Measurements from ENCODE around the gene CHD1. TPM values are rescaled to one million over a fixed set of nuclear protein-coding genes. Genes with fewer than 3 reads are reported as not detected.

Gene CHD1
- total RNA-seq, 6 donors from 2014 or later: 23.0 to 95.5 (median 42.0) TPM

DNA sequence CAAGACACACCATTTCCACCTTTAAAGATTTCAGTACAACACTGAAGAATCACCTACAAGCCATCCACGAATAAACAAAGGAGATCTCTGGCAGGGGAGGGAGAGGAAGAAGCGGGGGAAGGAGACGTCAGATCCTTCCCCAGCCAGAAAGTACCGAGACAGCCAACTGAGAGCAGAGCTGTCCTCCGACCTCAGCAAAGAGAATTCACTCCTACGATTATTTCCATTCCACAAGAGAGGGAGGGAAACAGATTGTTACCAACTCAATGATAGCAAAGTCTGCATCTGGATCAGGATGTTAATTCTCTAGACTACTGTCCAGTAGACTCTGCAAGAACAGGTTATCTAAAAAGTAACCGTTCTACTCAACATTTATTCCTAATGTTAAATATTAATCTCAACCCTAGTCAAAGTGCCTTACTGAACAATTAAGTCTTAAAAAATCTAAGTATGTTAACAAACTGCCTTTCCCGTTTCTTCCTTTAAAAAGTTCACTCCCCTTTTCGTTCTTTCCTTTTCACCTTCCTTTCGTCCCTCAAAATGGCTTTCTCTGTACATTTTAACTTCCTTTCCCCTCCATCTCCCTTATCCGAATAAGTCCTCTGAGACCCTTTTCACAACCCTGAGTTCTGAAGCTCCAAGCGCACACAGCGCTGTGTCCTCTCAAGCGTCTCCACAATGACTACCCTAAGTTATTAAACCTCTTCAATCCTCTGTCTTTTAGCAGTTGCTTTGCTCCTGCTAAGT is 1.4 kb downstream of the CHD1 start:
- peaks cover 0 to 34% (median 17%) of the 10 kb centered on the region in 4 donors for H3K36me3 ChIP-seq
- DNase-seq (peak in 1 of 2 donors; percentile 71), ATAC-seq (ENCODE audit: low FRiP score in 2 of 2) (peak in 1 of 2 donors; percentile 16)
- peak overlapping the region; percentile 98 to 100 (median 100) for H3K27ac ChIP-seq
- 1% methylated on average over 14 of the region's 14 CpGs for WGBS, 2 donors
- no peaks in the 10 kb centered on the region for H3K27me3 ChIP-seq
- TF ChIP-seq, protein P1, sequence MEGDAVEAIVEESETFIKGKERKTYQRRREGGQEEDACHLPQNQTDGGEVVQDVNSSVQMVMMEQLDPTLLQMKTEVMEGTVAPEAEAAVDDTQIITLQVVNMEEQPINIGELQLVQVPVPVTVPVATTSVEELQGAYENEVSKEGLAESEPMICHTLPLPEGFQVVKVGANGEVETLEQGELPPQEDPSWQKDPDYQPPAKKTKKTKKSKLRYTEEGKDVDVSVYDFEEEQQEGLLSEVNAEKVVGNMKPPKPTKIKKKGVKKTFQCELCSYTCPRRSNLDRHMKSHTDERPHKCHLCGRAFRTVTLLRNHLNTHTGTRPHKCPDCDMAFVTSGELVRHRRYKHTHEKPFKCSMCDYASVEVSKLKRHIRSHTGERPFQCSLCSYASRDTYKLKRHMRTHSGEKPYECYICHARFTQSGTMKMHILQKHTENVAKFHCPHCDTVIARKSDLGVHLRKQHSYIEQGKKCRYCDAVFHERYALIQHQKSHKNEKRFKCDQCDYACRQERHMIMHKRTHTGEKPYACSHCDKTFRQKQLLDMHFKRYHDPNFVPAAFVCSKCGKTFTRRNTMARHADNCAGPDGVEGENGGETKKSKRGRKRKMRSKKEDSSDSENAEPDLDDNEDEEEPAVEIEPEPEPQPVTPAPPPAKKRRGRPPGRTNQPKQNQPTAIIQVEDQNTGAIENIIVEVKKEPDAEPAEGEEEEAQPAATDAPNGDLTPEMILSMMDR (IDR thresholded peaks at IDR 0.05): no peak
- TF ChIP-seq POLR2A (IDR thresholded peaks at IDR 0.05) (peak in 2 of 4 donors; percentile 72 to 79), POLR2AphosphoS5 (IDR thresholded peaks at IDR 0.05) (peak; percentile 64 to 89), EP300 (IDR thresholded peaks at IDR 0.05) (no peak)
- H3K4me1 ChIP-seq: peaks cover 20 to 42% (median 24%) of the 10 kb centered on the region in 4 donors
- no peaks in the 10 kb centered on the region for H3K9me3 ChIP-seq
- H3K4me3 ChIP-seq: peak overlapping the region; percentile 58 to 87 (median 80)

DNA sequence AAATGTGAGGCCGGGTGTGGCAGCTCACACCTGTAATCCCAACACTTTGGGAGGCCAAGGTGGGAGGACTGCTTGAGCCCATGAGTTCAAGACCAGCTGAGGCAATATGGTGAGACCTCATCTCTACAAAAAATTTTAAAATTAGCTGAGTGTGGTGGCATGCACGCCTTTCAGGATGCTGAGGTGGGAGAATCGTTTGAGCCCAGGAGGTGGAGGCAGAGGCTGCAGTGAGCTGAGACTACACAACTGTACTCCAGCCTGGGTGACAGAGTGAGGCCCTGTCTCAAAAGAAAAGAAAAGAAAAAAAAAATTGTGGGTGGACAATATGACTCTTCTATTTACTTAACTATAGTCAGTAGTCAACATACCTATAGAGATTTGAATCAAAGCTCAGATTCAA is 4.8 kb downstream of the CHD1 start:
- no peaks in the 10 kb centered on the region for H3K9me3 ChIP-seq

DNA sequence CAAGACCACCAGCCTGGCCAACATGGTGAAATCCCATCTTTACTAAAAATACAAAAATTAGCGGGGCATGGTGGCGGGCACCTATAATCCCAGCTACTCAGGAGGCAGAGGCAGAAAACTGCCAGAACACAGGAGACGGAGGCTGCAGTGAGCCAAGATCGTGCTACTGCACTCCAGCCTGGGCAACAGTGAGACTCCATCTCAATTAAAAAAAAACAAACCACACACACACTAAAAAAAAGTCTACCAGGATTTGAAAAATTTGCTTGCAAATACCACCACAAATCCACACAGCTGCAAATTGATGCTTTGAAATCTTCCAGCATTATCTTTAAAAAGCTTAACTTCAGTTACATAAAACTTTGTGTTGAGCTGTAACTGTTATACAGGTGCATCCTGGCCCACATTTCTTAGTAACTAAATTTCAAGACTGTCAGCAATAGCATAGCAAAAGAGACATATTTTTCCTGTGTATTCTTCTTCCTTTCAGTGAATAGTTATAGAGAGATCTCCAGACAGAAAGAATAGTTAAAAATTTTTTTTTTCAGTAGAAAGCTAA is 6.8 kb downstream of the CHD1 start:
- TF ChIP-seq POLR2AphosphoS5 (IDR thresholded peaks at IDR 0.05) (no peak), EP300 (IDR thresholded peaks at IDR 0.05) (no peak), POLR2A (IDR thresholded peaks at IDR 0.05) (no peak)
- TF ChIP-seq, protein P1 (IDR thresholded peaks at IDR 0.05): no peak
- no peak overlapping the region for H3K4me3 ChIP-seq
- ATAC-seq (ENCODE audit: low FRiP score in 2 of 2) (no peak), DNase-seq (no peak)
- H3K27ac ChIP-seq: no peak overlapping the region
- no peaks in the 10 kb centered on the region for H3K9me3 ChIP-seq
- 90 to 98% methylated on average over 4 of the region's 4 CpGs for WGBS, 2 donors
- peaks cover 9 to 35% (median 20%) of the 10 kb centered on the region in 4 donors for H3K4me1 ChIP-seq
- H3K27me3 ChIP-seq: no peaks in the 10 kb centered on the region
- peaks cover 2 to 72% (median 27%) of the 10 kb centered on the region in 4 donors for H3K36me3 ChIP-seq

More for the DNA sequence above, 4.8 kb downstream of the CHD1 start:
- DNase-seq (no peak), ATAC-seq (ENCODE audit: low FRiP score in 2 of 2) (no peak)
- Histone ChIP-seq H3K36me3 (peaks cover 2 to 66% (median 25%) of the 10 kb centered on the region in 4 donors), H3K27me3 (no peaks in the 10 kb centered on the region), H3K27ac (no peak overlapping the region), H3K4me3 (no peak overlapping the region), H3K4me1 (peaks cover 9 to 28% (median 23%) of the 10 kb centered on the region in 4 donors)
- WGBS, 2 donors: 82 to 85% methylated on average over 3 of the region's 3 CpGs
- TF ChIP-seq, protein P1 (IDR thresholded peaks at IDR 0.05): no peak
- TF ChIP-seq POLR2A (IDR thresholded peaks at IDR 0.05): no peak
- no peak for TF ChIP-seq EP300 (IDR thresholded peaks at IDR 0.05)
- no peak for TF ChIP-seq POLR2AphosphoS5 (IDR thresholded peaks at IDR 0.05)

DNA sequence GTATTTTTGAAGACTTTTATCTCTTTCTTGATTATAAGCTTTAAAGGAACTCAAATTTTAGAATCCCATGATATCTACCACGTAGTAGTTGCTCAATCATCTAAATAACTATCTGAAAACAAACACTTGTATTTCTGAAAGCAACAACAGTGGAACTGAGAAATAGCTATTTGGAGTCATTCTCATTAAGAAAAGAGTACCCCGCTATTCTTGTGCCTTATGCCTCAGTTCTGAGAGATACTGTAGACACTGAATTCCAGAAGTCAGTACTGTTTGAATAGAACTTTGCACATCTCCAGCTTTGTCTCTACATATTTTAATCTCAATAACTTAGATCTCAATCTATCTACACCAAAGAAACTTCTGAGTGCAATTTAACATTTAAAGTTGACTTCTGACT is 11.4 kb downstream of the CHD1 start:
- Histone ChIP-seq H3K4me1 (peaks cover 0 to 28% (median 17%) of the 10 kb centered on the region in 4 donors), H3K9me3 (no peaks in the 10 kb centered on the region), H3K27me3 (no peaks in the 10 kb centered on the region), H3K36me3 (peaks cover 0 to 41% (median 11%) of the 10 kb centered on the region in 4 donors), H3K4me3 (no peak overlapping the region), H3K27ac (no peak overlapping the region)
- no peak for ATAC-seq (ENCODE audit: low FRiP score in 2 of 2)
- 57 to 66% methylated on average over 2 of the region's 2 CpGs for WGBS, 2 donors
- no peak for DNase-seq
- no peak for TF ChIP-seq EP300 (IDR thresholded peaks at IDR 0.05)
- TF ChIP-seq POLR2A (IDR thresholded peaks at IDR 0.05): no peak
- no peak for TF ChIP-seq POLR2AphosphoS5 (IDR thresholded peaks at IDR 0.05)
- TF ChIP-seq, protein P1 (IDR thresholded peaks at IDR 0.05): no peak

All from upper lobe of left lung (tissue), 6 donors.